GM19438 (cell line): Measurements from ENCODE around the gene ATP6V0B.

Experiments
- ATAC-seq: cut with Tn5 transposase; IDR thresholded peaks from one replicate; pipeline ENCODE4 v1.9.1; 2021; ENCODE audit warnings: low read depth; ENCODE audit not compliant: unreplicated experiment

ATP6V0B gene

GRCh38 chr1:43997295-43997999 lies 22.7 kb downstream of the ATP6V0B start:
- ATAC-seq, result no peak

GRCh38 chr1:43998000-43998378 lies 23.2 kb downstream of the ATP6V0B start:
- no peak for ATAC-seq

GRCh38 chr1:43999455-43999854 lies 24.7 kb downstream of the ATP6V0B start:
- ATAC-seq, result no peak

GRCh38 chr1:44000122-44000665 lies 25.4 kb downstream of the ATP6V0B start:
- no peak for ATAC-seq

- ATAC-seq, result no peak
Observed at GRCh38 chr1:44002165-44002564, 27.4 kb downstream of the ATP6V0B start.

GRCh38 chr1:44002606-44003157 lies 27.9 kb downstream of the ATP6V0B start:
- ATAC-seq, result no peak

- ATAC-seq, result no peak
Observed at GRCh38 chr1:44008259-44008658, 33.5 kb downstream of the ATP6V0B start.

- no peak for ATAC-seq
Observed at GRCh38 chr1:44010935-44011471, 36.2 kb downstream of the ATP6V0B start.

- ATAC-seq, result no peak
Observed at GRCh38 chr1:44012404-44012803, 37.6 kb downstream of the ATP6V0B start.

- no peak for ATAC-seq
Observed at GRCh38 chr1:44012941-44013609, 38.3 kb downstream of the ATP6V0B start.

GRCh38 chr1:44013949-44014348 lies 39.2 kb downstream of the ATP6V0B start:
- no peak for ATAC-seq

- no peak for ATAC-seq
Observed at GRCh38 chr1:44014365-44015104, 39.8 kb downstream of the ATP6V0B start.

- no peak for ATAC-seq
Observed at GRCh38 chr1:44015206-44015605, 40.4 kb downstream of the ATP6V0B start.

GRCh38 chr1:44016041-44016889 lies 41.5 kb downstream of the ATP6V0B start:
- ATAC-seq, result no peak

GRCh38 chr1:44016890-44017400 lies 42.2 kb downstream of the ATP6V0B start:
- no peak for ATAC-seq

GRCh38 chr1:44019466-44019948 lies 44.7 kb downstream of the ATP6V0B start:
- no peak for ATAC-seq

- no peak for ATAC-seq
Observed at GRCh38 chr1:44020464-44020863, 45.7 kb downstream of the ATP6V0B start.

- ATAC-seq, result no peak
Observed at GRCh38 chr1:44021156-44021555, 46.4 kb downstream of the ATP6V0B start.

GRCh38 chr1:44021581-44022321 lies 47.0 kb downstream of the ATP6V0B start:
- no peak for ATAC-seq
